ENCODE data around the gene TRABD2A. TPM values are rescaled to one million over a fixed set of nuclear protein-coding genes. Genes with fewer than 3 reads are reported as not detected.
A peak's percentile ranks its signal among the peaks of the same experiment; 100 is the strongest.

The TRABD2A gene
- total and polyA plus RNA-seq, 9 donors, result 12.2 to 71.0 (median 33.3) TPM

GRCh38 chr2:84905181-84906107, 24.6 kb upstream of the TRABD2A start, which contains the start of gene TMSB10:
TSS of gene TMSB10 (plus strand) at chr2:84905656.
- peak within 1 kb of the TSS; percentile 87 to 90 for H3K27ac ChIP-seq
- H3K9me3 ChIP-seq, result no peaks in the 10 kb centered on the region
- TF ChIP-seq POLR2A (IDR thresholded peaks at IDR 0.05) (peak; percentile 85), CTCF (IDR thresholded peaks at IDR 0.05) (peak in 1 of 3 donors; percentile 23), EP300 (IDR thresholded peaks at IDR 0.05) (no peak)
- no peaks in the 10 kb centered on the region for H3K27me3 ChIP-seq
- WGBS, 3 donors, result 0% methylated on average over 39 to 94 of the region's 94 CpGs
- peaks cover 5% of the 10 kb centered on the region for H3K4me1 ChIP-seq (ENCODE audit: insufficient read depth)
- intact Hi-C loops (cut with DNase I), result loop anchor here in 1 of 4 donors (2.0 kb wide), 1 partner anchor 25 kb away; the partner anchor contains the start of gene TRABD2A
- no peaks in the 10 kb centered on the region for H3K36me3 ChIP-seq
- peak within 1 kb of the TSS; percentile 78 for H3K4me3 ChIP-seq
- DNase-seq, result peak; percentile 90 to 95 (median 93)

- Histone ChIP-seq H3K36me3 (no peaks in the 10 kb centered on the region), H3K4me3 (peak overlapping the region; percentile 78), H3K27ac (peak overlapping the region; percentile 87 to 90), H3K9me3 (no peaks in the 10 kb centered on the region), H3K4me1 (ENCODE audit: insufficient read depth) (peaks cover 5% of the 10 kb centered on the region), H3K27me3 (no peaks in the 10 kb centered on the region)
- peak; percentile 77 to 91 (median 88) for DNase-seq
- TF ChIP-seq POLR2A (IDR thresholded peaks at IDR 0.05) (peak; percentile 6), CTCF (IDR thresholded peaks at IDR 0.05) (no peak)
- intact Hi-C loops (cut with DNase I), result no loop called here
- 0 to 1% (median 0%) methylated on average over 21 of the region's 21 CpGs for WGBS, 3 donors
Observed at GRCh38 chr2:84904717-84905174, 23.9 kb upstream of the TRABD2A start.

GRCh38 chr2:84904151-84904550, 23.3 kb upstream of the TRABD2A start:
- H3K4me1 ChIP-seq (ENCODE audit: insufficient read depth), result peaks cover 8% of the 10 kb centered on the region
- TF ChIP-seq POLR2A (IDR thresholded peaks at IDR 0.05) (no peak), CTCF (IDR thresholded peaks at IDR 0.05) (no peak), EP300 (IDR thresholded peaks at IDR 0.05) (no peak)
- no peak overlapping the region for H3K4me3 ChIP-seq
- 55 to 67% (median 61%) methylated on average over 9 of the region's 9 CpGs for WGBS, 3 donors
- H3K36me3 ChIP-seq, result no peaks in the 10 kb centered on the region
- no peaks in the 10 kb centered on the region for H3K9me3 ChIP-seq
- DNase-seq, result no peak
- H3K27ac ChIP-seq, result peak overlapping the region in 1 of 2 donors; percentile 87
- intact Hi-C loops (cut with DNase I), result no loop called here
- H3K27me3 ChIP-seq, result no peaks in the 10 kb centered on the region

- H3K27me3 ChIP-seq, result no peaks in the 10 kb centered on the region
Observed at GRCh38 chr2:84902526-84902925, 21.6 kb upstream of the TRABD2A start.

More at GRCh38 chr2:84902526-84902925, 21.6 kb upstream of the TRABD2A start:
- Histone ChIP-seq H3K9me3 (no peaks in the 10 kb centered on the region), H3K27ac (no peak overlapping the region), H3K4me1 (ENCODE audit: insufficient read depth) (peaks cover 11% of the 10 kb centered on the region), H3K4me3 (no peak overlapping the region), H3K36me3 (no peaks in the 10 kb centered on the region)
- no peak for TF ChIP-seq CTCF (IDR thresholded peaks at IDR 0.05)
- TF ChIP-seq POLR2A (IDR thresholded peaks at IDR 0.05), result no peak
- no peak for TF ChIP-seq EP300 (IDR thresholded peaks at IDR 0.05)
- no peak for DNase-seq
- intact Hi-C loops (cut with DNase I), result no loop called here
- WGBS, 3 donors, result 97 to 99% (median 97%) methylated on average over 4 of the region's 4 CpGs
